SH-SY5Y (cell line): ENCODE data around the gene TECR.

ENCODE experiments used
- GATA2 ChIP-seq: IDR thresholded peaks from 2 replicates; pipeline ENCODE4 v1.6.1; 2011; ENCODE audit warnings: mild to moderate bottlenecking, low read depth, low read length
- GATA3 ChIP-seq: IDR thresholded peaks from 2 replicates; pipeline ENCODE4 v1.6.1; 2011; ENCODE audit warnings: low read depth, mild to moderate bottlenecking, low read length, moderate library complexity

- TF ChIP-seq GATA3 (no peak), GATA2 (no peak)
These were observed 26.1 kb upstream of the TECR start for GRCh38 chr19:14503285-14503684.
